ENCODE measurements around the gene LRPAP1.

GRCh38 chr4:3473996-3474765 lies 58.0 kb downstream of the LRPAP1 start:
- TF ChIP-seq MYC (IDR thresholded peaks at IDR 0.05; ENCODE audit: low read depth, low read length) (no peak), POLR2A (IDR thresholded peaks at IDR 0.05; ENCODE audit: extremely low read depth, insufficient read length) (no peak)
- TF ChIP-seq, protein P1, sequence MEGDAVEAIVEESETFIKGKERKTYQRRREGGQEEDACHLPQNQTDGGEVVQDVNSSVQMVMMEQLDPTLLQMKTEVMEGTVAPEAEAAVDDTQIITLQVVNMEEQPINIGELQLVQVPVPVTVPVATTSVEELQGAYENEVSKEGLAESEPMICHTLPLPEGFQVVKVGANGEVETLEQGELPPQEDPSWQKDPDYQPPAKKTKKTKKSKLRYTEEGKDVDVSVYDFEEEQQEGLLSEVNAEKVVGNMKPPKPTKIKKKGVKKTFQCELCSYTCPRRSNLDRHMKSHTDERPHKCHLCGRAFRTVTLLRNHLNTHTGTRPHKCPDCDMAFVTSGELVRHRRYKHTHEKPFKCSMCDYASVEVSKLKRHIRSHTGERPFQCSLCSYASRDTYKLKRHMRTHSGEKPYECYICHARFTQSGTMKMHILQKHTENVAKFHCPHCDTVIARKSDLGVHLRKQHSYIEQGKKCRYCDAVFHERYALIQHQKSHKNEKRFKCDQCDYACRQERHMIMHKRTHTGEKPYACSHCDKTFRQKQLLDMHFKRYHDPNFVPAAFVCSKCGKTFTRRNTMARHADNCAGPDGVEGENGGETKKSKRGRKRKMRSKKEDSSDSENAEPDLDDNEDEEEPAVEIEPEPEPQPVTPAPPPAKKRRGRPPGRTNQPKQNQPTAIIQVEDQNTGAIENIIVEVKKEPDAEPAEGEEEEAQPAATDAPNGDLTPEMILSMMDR (IDR thresholded peaks at IDR 0.05; ENCODE audit: low read depth, low read length) = no peak

All from NB4 (cell line).